Measurements from ENCODE around the gene SESN1.

- no peak for TF ChIP-seq CTCF (IDR thresholded peaks at IDR 0.05)
- no peak for TF ChIP-seq POLR2A (IDR thresholded peaks at IDR 0.05)
These were observed 111.5 kb downstream of the SESN1 start for GRCh38 chr6:108983151-108983550.
